K562 (cell line): Measurements from ENCODE around the gene UBE2I. TPM values are rescaled to one million over a fixed set of nuclear protein-coding genes. Genes with fewer than 3 reads are reported as not detected.

ENCODE experiments used
- CEBPB ChIP-seq: fragments of 450-650 bp; IDR thresholded peaks from 2 replicates; pipeline ENCODE4 v1.6.1; 2016; ENCODE audit warnings: missing genetic modification characterization, missing compliant biosample characterization
- CREB5 ChIP-seq: fragments of 250-450 bp; sonication (Bioruptor Pico); IDR thresholded peaks from 2 replicates; pipeline ENCODE4 v1.5.0; 2020; ENCODE audit warnings: mild to moderate bottlenecking
- CREBBP ChIP-seq: IDR thresholded peaks from one replicate; pipeline ENCODE4 v1.6.1; 2012; ENCODE audit warnings: low read depth, mild to moderate bottlenecking, control low read depth, inconsistent platforms, low read length
- E2F3 ChIP-seq: fragments of 250-450 bp; sonication (Bioruptor Pico); IDR thresholded peaks from 2 replicates; pipeline ENCODE4 v1.4.0; 2020; ENCODE audit warnings: mild to moderate bottlenecking
- HDAC6 ChIP-seq: IDR thresholded peaks from 2 replicates; pipeline ENCODE4 v1.6.1; 2012; ENCODE audit warnings: low read depth, mild to moderate bottlenecking, control low read depth, inconsistent platforms, low read length, moderate library complexity
- HMBOX1 ChIP-seq: sonication (generic); IDR thresholded peaks from 2 replicates; pipeline ENCODE4 v1.6.1; 2016
- KLF1 ChIP-seq: fragments of 450-650 bp; IDR thresholded peaks from 2 replicates; pipeline ENCODE4 v1.6.1; 2016; ENCODE audit warnings: missing genetic modification characterization, missing compliant biosample characterization
- KLF10 ChIP-seq: fragments of 250-450 bp; sonication (Bioruptor Pico); IDR thresholded peaks from 2 replicates; pipeline ENCODE4 v1.6.1; 2021; ENCODE audit warnings: matching md5 sums
- NFYB ChIP-seq: IDR thresholded peaks from 2 replicates; pipeline ENCODE4 v1.6.1; 2011; ENCODE audit warnings: mild to moderate bottlenecking, moderate library complexity; ENCODE audit not compliant: insufficient read length; ENCODE audit errors: extremely low read depth
- NR1H2 ChIP-seq: sonication (generic); formaldehyde crosslinking; IDR thresholded peaks from 2 replicates; pipeline ENCODE4 v1.4.0; 2020; ENCODE audit warnings: mild to moderate bottlenecking, missing genetic modification reagents
- NRF1 ChIP-seq, 2 experiments: fragments of 450-650 bp; IDR thresholded peaks in 1 of 2; conservative IDR thresholded peaks in 1 of 2; 2 replicates each; pipeline ENCODE4 v1.6.1; 2014; ENCODE audit warnings: mild to moderate bottlenecking in 2 of 2
- PBX2 ChIP-seq, 2 experiments: IDR thresholded peaks in 1 of 2; conservative IDR thresholded peaks in 1 of 2; 2 replicates each; pipeline ENCODE4 v1.6.1; 2016; ENCODE audit warnings: low read depth in 2 of 2, mild to moderate bottlenecking in 1 of 2, missing compliant biosample characterization in 1 of 2, missing genetic modification characterization in 1 of 2, moderate library complexity in 1 of 2
- RBM22 ChIP-seq: fragments of 200-400 bp; formaldehyde crosslinking; IDR thresholded peaks from 2 replicates; pipeline ENCODE4 v1.6.1; 2018; ENCODE audit warnings: low read length, low read depth; ENCODE audit not compliant: poor library complexity, severe bottlenecking
- SRSF9 ChIP-seq: fragments of 200-400 bp; formaldehyde crosslinking; IDR thresholded peaks from 2 replicates; pipeline ENCODE4 v1.6.1; 2017; ENCODE audit warnings: low read depth, low read length, borderline replicate concordance
- TSHZ1 ChIP-seq: fragments of 250-450 bp; sonication (Bioruptor Pico); IDR thresholded peaks from 2 replicates; pipeline ENCODE4 v1.4.0; 2020; ENCODE audit warnings: mild to moderate bottlenecking, moderate library complexity
- ZNF511 ChIP-seq: sonication (generic); formaldehyde crosslinking; IDR thresholded peaks from 2 replicates; pipeline ENCODE4 v1.8.0; 2022; ENCODE audit warnings: mild to moderate bottlenecking, missing genetic modification reagents
- polyA plus RNA-seq, 8 experiments: library from polyadenylated mRNA; depleted of rRNA in 4 of 8; stranded (reverse) in 5 of 8; unstranded in 3 of 8; fragments of >200 nt; fragmentation: Nextera tagmentation in 2 of 8; fragmentation: Illumina TruSeq in 1 of 8; extraction: Ambion mirVana in 2 of 8; extraction: Trizol in 1 of 8; gene quantifications; 2 replicates each; pipeline versions ENCODE4 v1.2.1 to v1.2.3, GENCODE V29; 2011 to 2014; ENCODE audit warnings: inconsistent platforms in 1 of 8, missing spikeins in 1 of 8
- total RNA-seq, 7 experiments: library from RNA; depleted of rRNA in 6 of 7; stranded (reverse); fragments of >200 nt in 6 of 7; fragmentation: Illumina TruSeq in 2 of 7; extraction: Trizol in 2 of 7; gene quantifications; 2 replicates each; pipeline versions ENCODE4 v1.2.1 to v1.2.3, GENCODE V29; 2011 to 2021; ENCODE audit warnings: low replicate concordance in 1 of 7

UBE2I gene
- total and polyA plus RNA-seq, 9 of the 15 experiments (the other 6 are each of a cell fraction or from before 2014, with no cell fraction given), result 36.6 to 254 (median 104) TPM

GRCh38 chr16:1308977-1309885 lies at the start of gene UBE2I (continued):
- TF ChIP-seq PBX2 (CRISPR knock-in tag; IDR thresholded peaks at IDR 0.05; ENCODE audit: low read depth) (peak; percentile 39), PBX2 (tag; conservative IDR thresholded peaks at IDR 0.05; ENCODE audit: low read depth) (no peak), CEBPB (tag) (no peak), HMBOX1 (no peak), NFYB (peak; percentile 84), E2F3 (CRISPR knock-in tag) (no peak), CREBBP (no peak), ZNF511 (CRISPR knock-in tag) (peak; percentile 90), CREB5 (CRISPR knock-in tag) (no peak), HDAC6 (no peak), NR1H2 (CRISPR knock-in tag) (0 out of 2 replicates have a peak, but pooled peaks have one; percentile 86), RBM22 (peak; percentile 26), KLF10 (CRISPR knock-in tag) (no peak), SRSF9 (no peak), KLF1 (tag) (peak; percentile 30; the same call in 1 of the 2 replicates), TSHZ1 (CRISPR knock-in tag) (no peak), NRF1 (conservative IDR thresholded peaks at IDR 0.05 in 1 of 2, IDR thresholded peaks at IDR 0.05 in 1 of 2) (peak in 1 of 2 experiments; percentile 27; a peak in 2 of 4 replicates)
